ENCODE measurements around the gene MCRS1.

Gene MCRS1

GRCh38 chr12:49555631-49556390 lies 12.1 kb downstream of the MCRS1 start:
- no peak for DNase-seq

DNA sequence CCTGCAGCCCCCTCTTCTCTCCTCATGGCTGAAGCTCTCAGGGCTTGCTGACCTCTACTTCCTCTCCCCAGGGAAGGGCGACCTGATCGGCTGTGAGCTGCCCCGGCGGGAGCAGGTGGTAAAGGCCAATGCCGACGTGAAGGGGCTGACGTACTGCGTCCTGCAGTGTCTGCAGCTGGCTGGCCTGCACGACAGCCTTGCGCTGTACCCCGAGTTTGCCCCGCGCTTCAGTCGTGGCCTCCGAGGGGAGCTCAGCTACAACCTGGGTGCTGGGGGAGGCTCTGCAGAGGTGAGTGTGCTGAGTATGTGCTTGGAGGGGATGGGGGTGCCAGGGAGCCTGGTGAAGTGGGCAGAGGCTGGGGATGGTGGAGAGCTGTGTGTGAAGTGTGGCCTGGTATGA lies 13.7 kb downstream of the MCRS1 start:
- DNase-seq, result no peak

DNA sequence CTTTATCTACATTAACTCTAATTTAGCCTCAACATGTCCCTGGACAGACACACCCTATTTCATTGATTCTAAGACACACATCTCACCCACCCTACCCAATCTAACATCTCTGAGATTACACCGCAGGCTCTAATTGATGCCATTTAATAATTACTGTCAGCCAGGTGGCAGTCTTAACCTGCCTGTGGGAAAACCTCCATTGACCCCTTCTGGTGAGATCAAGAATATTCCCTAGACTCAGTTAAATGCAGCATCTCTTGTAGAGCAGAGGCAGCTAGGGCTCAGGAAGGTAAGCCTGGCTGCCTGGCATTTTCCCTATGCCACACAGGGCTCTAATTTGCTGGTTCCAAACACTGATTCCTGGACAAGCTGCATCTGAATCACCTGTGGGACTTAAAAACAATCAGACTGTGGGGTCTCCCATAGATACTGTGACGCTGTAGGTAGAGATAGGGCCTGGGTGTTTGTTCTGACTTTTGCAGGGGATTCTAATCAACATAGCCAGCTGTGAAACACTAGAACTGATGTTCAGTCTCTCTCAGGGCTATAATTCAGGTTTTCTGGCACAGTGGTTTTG lies 14.3 kb downstream of the MCRS1 start:
- DNase-seq, result no peak

DNA sequence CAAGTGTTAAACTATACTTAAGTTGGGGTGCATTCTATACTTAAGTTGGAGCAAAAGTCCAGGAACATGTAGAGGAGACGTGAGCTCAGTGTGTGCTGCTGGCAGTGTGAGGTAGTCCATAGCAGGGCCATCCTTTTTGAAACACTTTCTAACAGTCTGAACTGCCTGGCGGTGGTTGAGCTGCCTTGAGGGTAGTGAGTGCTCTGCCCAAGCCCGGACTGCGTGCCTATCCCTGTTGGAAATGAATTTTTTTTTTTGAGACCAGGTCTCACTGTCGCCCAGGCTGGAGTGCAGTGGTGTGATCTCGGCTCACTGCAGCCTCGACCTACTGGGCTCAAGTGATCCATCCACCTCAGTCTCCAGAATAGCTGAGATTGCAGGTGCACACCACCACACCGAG lies 15.0 kb downstream of the MCRS1 start:
- no peak for DNase-seq

GRCh38 chr12:49552425-49552824 lies 15.5 kb downstream of the MCRS1 start:
- DNase-seq, result no peak

DNA sequence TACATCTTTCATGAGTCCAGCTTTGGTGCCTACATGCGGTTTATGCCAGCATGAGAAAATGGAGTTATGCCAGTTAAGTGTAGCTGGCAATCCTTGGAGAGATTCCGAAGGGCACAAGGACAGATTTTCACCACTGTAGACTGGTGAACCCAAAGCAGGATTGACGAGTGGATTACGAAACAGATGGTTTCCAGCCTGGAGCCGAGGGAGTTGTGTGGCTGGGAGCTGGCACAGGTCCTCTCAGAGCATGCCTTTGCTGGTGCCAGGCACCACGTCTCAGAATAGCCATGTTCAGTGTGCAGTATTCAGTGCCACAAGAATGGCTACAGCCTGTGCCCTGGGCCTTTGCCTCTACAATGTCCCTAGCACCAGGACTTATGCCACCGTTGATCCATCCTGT lies 15.9 kb downstream of the MCRS1 start:
- DNase-seq, result no peak

- DNase-seq, result no peak
Observed at GRCh38 chr12:49550693-49551252, 17.2 kb downstream of the MCRS1 start.

- no peak for DNase-seq
Observed at GRCh38 chr12:49549735-49550692, 17.9 kb downstream of the MCRS1 start.

DNA sequence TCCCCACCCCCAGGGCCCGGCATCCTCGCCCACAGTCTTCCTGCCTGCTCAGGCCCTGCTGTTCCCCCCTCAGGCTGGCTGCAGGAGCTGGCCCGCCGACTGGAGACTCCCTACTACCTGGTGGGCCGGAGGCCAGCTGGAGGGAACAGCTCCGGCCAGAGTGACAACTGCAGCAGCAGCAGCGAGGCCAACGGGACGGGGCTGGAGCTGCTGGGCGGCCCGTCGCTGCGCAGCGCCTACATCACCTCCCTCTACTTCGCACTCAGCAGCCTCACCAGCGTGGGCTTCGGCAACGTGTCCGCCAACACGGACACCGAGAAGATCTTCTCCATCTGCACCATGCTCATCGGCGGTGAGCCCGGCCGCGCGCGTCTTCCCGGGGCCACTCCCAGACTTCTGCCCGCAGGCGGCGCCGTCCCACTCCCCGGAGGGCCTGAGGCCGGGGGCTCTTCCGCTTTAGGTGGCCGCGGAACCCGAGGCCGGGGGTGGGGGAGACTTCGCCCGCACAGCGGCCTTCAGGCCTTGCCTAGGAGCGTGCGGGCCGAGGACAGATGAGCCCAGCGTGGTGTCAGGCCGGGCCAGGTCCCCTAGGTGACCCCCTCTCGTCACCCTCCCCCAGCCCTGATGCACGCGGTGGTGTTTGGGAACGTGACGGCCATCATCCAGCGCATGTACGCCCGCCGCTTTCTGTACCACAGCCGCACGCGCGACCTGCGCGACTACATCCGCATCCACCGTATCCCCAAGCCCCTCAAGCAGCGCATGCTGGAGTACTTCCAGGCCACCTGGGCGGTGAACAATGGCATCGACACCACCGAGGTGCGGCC lies 18.9 kb downstream of the MCRS1 start:
- peak; percentile 27 for DNase-seq

GRCh38 chr12:49548481-49548821 lies 19.5 kb downstream of the MCRS1 start:
- no peak for DNase-seq

GRCh38 chr12:49547090-49547690 lies 20.8 kb downstream of the MCRS1 start:
- no peak for DNase-seq

GRCh38 chr12:49546481-49546880 lies 21.5 kb downstream of the MCRS1 start:
- DNase-seq, result no peak

DNA sequence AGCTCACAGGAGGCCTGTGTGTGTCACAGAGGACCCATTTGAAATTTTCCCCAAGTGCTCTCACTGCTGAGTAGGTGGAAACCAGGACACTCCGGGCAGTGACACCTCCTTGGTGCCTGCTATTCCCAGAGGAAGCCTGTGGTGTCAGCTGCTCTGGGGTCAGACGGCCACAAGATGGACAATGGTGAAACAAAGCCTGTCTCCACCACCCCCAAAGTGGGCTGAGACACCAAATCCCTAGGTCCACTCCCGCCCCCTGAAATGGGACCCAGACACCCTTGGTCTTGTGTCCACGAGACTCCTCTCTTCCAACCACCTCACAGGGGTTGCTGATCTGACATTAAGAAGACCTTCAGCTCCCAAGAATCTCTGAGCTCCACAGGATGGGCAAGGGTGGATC lies 22.1 kb downstream of the MCRS1 start:
- no peak for DNase-seq

DNA sequence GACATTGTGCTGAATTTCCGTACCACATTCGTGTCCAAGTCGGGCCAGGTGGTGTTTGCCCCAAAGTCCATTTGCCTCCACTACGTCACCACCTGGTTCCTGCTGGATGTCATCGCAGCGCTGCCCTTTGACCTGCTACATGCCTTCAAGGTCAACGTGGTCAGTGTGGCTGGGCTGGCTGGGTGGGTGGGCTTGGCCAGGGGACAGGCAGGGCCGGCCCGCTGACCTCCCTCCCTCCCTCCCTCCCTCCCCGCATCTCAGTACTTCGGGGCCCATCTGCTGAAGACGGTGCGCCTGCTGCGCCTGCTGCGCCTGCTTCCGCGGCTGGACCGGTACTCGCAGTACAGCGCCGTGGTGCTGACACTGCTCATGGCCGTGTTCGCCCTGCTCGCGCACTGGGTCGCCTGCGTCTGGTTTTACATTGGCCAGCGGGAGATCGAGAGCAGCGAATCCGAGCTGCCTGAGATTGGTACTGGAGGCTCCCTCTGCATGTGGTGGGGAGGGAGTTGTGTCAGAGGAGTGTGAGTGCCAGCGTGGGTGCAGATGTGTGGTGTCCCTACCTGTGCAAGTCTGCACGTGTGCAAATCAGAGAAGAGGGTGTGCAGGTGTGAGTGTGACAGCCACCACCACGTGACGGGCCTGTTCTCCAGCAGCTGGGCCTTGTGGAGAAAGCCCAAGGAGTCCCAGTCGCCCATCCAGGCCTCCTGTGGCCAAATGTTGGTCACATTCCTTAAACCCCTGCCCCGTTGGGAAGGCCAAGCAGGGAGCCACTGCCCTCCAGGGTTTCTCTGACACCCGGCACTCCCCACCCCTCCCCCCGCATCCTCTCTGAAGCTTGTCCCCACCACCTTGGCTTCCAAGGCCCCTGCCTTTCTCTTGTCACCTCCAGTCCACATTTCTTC lies 23.8 kb downstream of the MCRS1 start:
- DNase-seq, result no peak

GRCh38 chr12:49543221-49543913 lies 24.6 kb downstream of the MCRS1 start:
- DNase-seq, result no peak

DNA sequence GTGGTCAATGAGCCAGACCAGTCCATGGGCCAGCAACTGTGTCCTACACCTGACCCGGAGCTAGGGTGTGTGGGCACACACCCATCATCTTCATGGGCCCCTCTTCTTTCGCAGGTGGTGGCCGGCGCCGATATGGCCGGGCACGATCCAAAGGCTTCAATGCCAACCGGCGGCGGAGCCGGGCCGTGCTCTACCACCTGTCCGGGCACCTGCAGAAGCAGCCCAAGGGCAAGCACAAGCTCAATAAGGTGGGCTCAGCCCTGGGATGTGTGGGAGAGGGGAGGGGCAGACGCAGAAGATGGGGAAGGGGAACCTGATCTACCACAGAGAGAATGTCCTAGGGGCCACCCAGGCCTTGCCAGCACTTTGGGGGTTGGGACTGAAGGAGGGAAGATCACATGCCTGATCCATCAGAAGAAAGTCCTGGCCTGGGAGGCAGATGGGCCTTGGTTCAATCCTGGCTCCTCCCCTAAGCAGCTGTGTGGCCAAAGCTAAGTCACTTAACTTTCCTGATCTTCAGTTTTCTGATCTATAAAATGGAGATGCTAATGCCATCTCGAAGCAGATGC lies 25.3 kb downstream of the MCRS1 start:
- no peak for DNase-seq

- no peak for DNase-seq
Observed at GRCh38 chr12:49541911-49542505, 25.9 kb downstream of the MCRS1 start.

DNA sequence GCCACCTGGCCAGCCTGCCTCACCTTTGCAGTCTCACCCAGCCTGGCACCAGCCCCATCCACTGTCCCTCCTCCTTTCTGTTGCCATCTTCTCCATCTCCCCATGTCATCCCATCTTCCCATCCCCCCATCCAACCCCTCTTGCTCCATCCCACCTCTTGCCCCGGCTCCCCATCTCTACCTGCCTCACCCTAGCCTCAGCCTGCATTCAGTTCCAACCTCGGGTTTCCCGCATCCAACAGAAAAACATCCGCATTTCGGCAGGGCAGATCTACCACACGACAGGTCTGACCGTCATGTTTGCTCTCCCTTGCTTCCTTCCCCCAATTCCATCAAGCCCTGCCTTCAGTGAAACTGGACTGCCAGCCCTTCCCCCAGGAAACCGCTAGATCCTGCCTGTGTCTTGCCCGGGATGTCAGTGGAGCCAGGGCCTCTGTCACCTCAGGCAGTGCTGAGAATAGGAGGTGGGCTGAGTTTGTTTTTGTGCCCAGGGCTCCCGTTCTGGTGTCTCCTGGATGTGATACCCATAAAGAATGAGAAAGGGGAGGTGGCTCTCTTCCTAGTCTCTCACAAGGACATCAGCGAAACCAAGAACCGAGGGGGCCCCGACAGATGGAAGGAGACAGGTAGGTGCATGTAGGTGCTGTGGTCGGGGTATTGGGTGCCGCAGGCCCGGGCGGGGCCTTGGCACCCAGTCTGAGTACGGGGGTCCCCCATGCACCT lies 26.6 kb downstream of the MCRS1 start:
- DNase-seq, result no peak
